Activated T-cell treated with anti-CD3 and anti-CD28 coated beads, Interleukin-2, amount 50 U/mL, for 72 hours (primary cell): ENCODE measurements around the gene DRAM1. TPM values are rescaled to one million over a fixed set of nuclear protein-coding genes. Genes with fewer than 3 reads are reported as not detected.

ENCODE experiments used
- ATAC-seq, 2 donors: fragments of 150-1000 bp; cut with Tn5 transposase; replicated peaks in 1 of 2; 2 replicates each; pipeline ENCODE4 v1.10.0; 2021; ENCODE audit warnings: moderate library complexity in 2 of 2, mild to moderate bottlenecking in 1 of 2
- DNase-seq, 2 donors: peaks; one replicate each; pipeline ENCODE4 v3.0.0; 2021 to 2022; ENCODE audit warnings: mixed read lengths in 1 of 2
- H3K27ac Mint-ChIP-seq: one replicate; pipeline ENCODE4 v1.8.0; 2022; ENCODE audit warnings: mild to moderate bottlenecking, moderate library complexity, mixed read lengths
- H3K27me3 Mint-ChIP-seq: one replicate; pipeline ENCODE4 v1.8.0; 2022; ENCODE audit warnings: low read depth, mixed read lengths
- H3K36me3 Mint-ChIP-seq, 2 donors: one replicate each; pipeline ENCODE4 v1.8.0; 2022; ENCODE audit warnings: mixed read lengths in 2 of 2, mild to moderate bottlenecking in 1 of 2; ENCODE audit not compliant: insufficient read depth in 2 of 2
- H3K4me1 Mint-ChIP-seq: one replicate; pipeline ENCODE4 v1.8.0; 2022; ENCODE audit warnings: low read depth, mixed read lengths
- H3K4me3 Mint-ChIP-seq, 2 donors: one replicate each; pipeline ENCODE4 v1.8.0; 2022; ENCODE audit warnings: mild to moderate bottlenecking in 2 of 2, mixed read lengths in 2 of 2, moderate library complexity in 2 of 2
- H3K9me3 Mint-ChIP-seq, 2 donors: one replicate each; pipeline ENCODE4 v1.8.0; 2022; ENCODE audit warnings: mixed read lengths in 2 of 2
- total RNA-seq, 2 donors: library from RNA; stranded (reverse); gene quantifications; one replicate each; pipeline ENCODE4 v1.2.3, GENCODE V29; 2022

Gene DRAM1
- total RNA-seq, 2 donors from 2014 or later: 6.4 to 9.9 TPM

GRCh38 chr12:101927036-101927435 is 49.7 kb downstream of the DRAM1 start:
- H3K4me3 Mint-ChIP-seq: no peak overlapping the region
- ATAC-seq (no peak), DNase-seq (no peak)
- H3K27ac Mint-ChIP-seq: peak overlapping the region; percentile 52
- peaks cover 25% of the 10 kb centered on the region for H3K4me1 Mint-ChIP-seq
- H3K27me3 Mint-ChIP-seq: peaks cover 28% of the 10 kb centered on the region
- peaks cover 0 to 2% of the 10 kb centered on the region in 2 donors for H3K9me3 Mint-ChIP-seq
- peaks cover 2 to 4% of the 10 kb centered on the region in 2 donors for H3K36me3 Mint-ChIP-seq

DNA sequence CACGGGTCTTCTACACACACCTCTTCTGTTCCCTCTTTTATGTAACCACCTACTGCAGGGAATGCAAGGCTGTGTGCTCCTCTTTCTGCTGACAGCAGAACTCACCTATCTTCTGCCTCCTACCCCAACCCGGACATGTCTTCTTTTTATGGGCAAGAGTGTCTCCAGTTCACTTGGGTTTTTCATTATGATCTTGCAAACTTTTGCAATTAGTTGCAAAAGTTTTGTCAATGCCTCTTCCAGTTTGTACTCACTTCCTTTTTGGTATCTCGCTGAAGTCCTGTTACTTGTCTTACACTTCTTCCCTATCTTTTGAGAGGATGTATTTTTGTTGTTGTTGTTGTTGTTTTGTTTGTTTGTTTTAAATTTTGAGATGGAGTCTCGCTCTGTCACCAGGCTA is 50.6 kb downstream of the DRAM1 start:
- Mint-ChIP-seq H3K27me3 (peaks cover 28% of the 10 kb centered on the region), H3K27ac (no peak overlapping the region), H3K4me3 (peak overlapping the region; percentile 3 to 49), H3K36me3 (peaks cover 2 to 4% of the 10 kb centered on the region in 2 donors), H3K9me3 (peaks cover 0 to 2% of the 10 kb centered on the region in 2 donors), H3K4me1 (peaks cover 26% of the 10 kb centered on the region)
- DNase-seq (no peak), ATAC-seq (peak; percentile 25 to 51)

- peak in 1 of 2 donors; percentile 14 for DNase-seq
Observed at GRCh38 chr12:101928556-101928955, 51.2 kb downstream of the DRAM1 start.

GRCh38 chr12:101929365-101930041 is 52.1 kb downstream of the DRAM1 start:
- peak overlapping the region in 1 of 2 donors; percentile 49 for H3K4me3 Mint-ChIP-seq
- H3K4me1 Mint-ChIP-seq: peaks cover 31% of the 10 kb centered on the region
- H3K9me3 Mint-ChIP-seq: no peaks in the 10 kb centered on the region
- ATAC-seq (no peak), DNase-seq (no peak)
- H3K27ac Mint-ChIP-seq: no peak overlapping the region
- peaks cover 0 to 2% of the 10 kb centered on the region in 2 donors for H3K36me3 Mint-ChIP-seq
- H3K27me3 Mint-ChIP-seq: peaks cover 28% of the 10 kb centered on the region

More at GRCh38 chr12:101928556-101928955, 51.2 kb downstream of the DRAM1 start:
- peaks cover 2 to 4% of the 10 kb centered on the region in 2 donors for H3K36me3 Mint-ChIP-seq
- H3K4me1 Mint-ChIP-seq: peaks cover 26% of the 10 kb centered on the region
- H3K4me3 Mint-ChIP-seq: peak overlapping the region; percentile 3 to 49
- H3K9me3 Mint-ChIP-seq: peaks cover 0 to 2% of the 10 kb centered on the region in 2 donors
- H3K27ac Mint-ChIP-seq: peak overlapping the region; percentile 1
- ATAC-seq: peak; percentile 64 to 74
- H3K27me3 Mint-ChIP-seq: peaks cover 28% of the 10 kb centered on the region

GRCh38 chr12:101931498-101932326 is 54.3 kb downstream of the DRAM1 start:
- Mint-ChIP-seq H3K4me1 (peaks cover 44% of the 10 kb centered on the region), H3K27me3 (peaks cover 31% of the 10 kb centered on the region), H3K27ac (peak overlapping the region; percentile 71), H3K36me3 (peaks cover 0 to 2% of the 10 kb centered on the region in 2 donors), H3K4me3 (no peak overlapping the region), H3K9me3 (no peaks in the 10 kb centered on the region)
- DNase-seq (no peak), ATAC-seq (no peak)

DNA sequence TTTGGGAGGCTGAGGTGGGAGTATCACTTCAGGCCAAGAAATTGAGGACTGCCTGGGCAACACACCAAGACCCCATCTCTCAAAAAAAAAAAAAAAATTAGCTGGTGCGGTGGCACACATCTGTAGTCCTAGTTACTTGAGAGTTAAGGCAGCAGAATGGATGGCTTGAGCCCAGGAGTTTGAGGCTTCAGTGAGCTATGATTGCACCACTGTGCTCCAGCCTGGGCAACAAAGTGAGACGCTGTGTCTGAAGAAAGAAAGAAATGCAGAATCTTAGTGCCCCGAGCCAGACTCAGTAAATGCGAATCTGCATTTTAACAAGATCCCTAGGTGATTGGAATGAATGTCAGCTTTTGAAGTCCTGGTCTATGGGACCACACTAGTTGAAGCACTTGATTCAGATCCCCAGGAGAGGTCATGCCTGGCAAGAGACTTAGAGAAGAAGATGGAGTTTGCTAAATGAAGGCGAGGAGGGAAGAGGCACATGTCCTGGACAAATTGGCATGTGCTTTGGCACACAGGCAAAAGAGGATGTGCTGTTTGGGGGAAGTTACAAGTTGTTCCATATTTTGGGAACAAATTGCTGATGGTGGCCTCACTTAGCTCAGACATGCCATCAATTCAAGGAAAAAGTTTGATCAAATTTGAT is 56.6 kb downstream of the DRAM1 start:
- ATAC-seq: no peak
- peaks cover 24% of the 10 kb centered on the region for H3K27me3 Mint-ChIP-seq

DNA sequence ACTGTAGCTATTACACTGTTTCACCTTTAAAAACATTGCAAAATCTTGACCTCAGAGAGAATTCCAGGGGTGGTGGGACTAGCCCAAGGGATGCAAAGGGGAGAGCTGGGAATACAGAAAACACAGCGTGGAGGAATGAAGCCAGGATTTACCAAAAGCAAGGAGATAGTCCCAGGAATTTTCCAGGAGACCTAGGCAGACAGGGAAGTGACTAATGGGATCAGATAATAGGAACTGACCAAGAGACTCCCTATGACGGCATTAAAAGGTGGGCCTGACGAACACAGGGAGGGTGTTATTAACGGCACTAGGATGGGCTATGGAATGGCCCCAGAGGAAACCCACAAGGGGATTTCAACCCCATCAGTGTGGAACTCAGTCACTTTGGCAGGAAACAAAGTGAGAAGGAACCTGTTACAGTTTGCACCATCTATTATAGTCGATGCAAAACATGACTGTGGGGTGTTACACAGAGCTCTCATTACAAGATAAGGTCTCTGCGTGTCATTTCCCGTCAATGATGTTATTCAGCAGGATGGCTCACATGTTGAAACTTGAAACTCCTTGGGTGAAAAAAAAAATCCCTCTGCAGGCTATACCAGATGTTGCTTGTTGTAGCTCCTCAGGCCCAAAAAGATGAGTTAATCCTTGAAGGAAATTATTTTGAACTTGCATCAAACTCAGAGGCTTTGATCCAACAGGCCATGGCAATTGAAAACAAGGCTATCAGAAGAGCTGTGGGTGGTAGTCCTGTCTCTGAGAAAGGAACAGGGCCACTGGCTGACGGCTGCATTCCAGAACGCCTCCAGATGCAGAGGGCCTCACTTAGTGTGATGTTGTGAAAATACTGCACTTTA is 58.7 kb downstream of the DRAM1 start:
- peaks cover 33% of the 10 kb centered on the region for H3K27me3 Mint-ChIP-seq
- peak overlapping the region in 1 of 2 donors; percentile 53 for H3K4me3 Mint-ChIP-seq
- ATAC-seq: peak; percentile 95 to 96
- H3K9me3 Mint-ChIP-seq: no peaks in the 10 kb centered on the region
- peak; percentile 48 to 59 for DNase-seq
- no peaks in the 10 kb centered on the region for H3K36me3 Mint-ChIP-seq
- peaks cover 33% of the 10 kb centered on the region for H3K4me1 Mint-ChIP-seq
- H3K27ac Mint-ChIP-seq: peak overlapping the region; percentile 92

More for the DNA sequence above, 56.6 kb downstream of the DRAM1 start:
- H3K9me3 Mint-ChIP-seq: no peaks in the 10 kb centered on the region
- H3K4me3 Mint-ChIP-seq: no peak overlapping the region
- peaks cover 36% of the 10 kb centered on the region for H3K4me1 Mint-ChIP-seq
- no peak for DNase-seq
- H3K36me3 Mint-ChIP-seq: peaks cover 0 to 2% of the 10 kb centered on the region in 2 donors
- H3K27ac Mint-ChIP-seq: peak overlapping the region; percentile 36

- H3K27me3 Mint-ChIP-seq: peaks cover 34% of the 10 kb centered on the region
- ATAC-seq (no peak), DNase-seq (no peak)
- H3K27ac Mint-ChIP-seq: no peak overlapping the region
- H3K36me3 Mint-ChIP-seq: no peaks in the 10 kb centered on the region
- H3K9me3 Mint-ChIP-seq: no peaks in the 10 kb centered on the region
- no peak overlapping the region for H3K4me3 Mint-ChIP-seq
- peaks cover 18% of the 10 kb centered on the region for H3K4me1 Mint-ChIP-seq
Observed at GRCh38 chr12:101939306-101939705, 61.9 kb downstream of the DRAM1 start.

- ATAC-seq (peak; percentile 32 to 35), DNase-seq (peak; percentile 54 to 70)
- H3K36me3 Mint-ChIP-seq: no peaks in the 10 kb centered on the region
- no peaks in the 10 kb centered on the region for H3K9me3 Mint-ChIP-seq
- peaks cover 18% of the 10 kb centered on the region for H3K4me1 Mint-ChIP-seq
- H3K27ac Mint-ChIP-seq: no peak overlapping the region
- peaks cover 32% of the 10 kb centered on the region for H3K27me3 Mint-ChIP-seq
- H3K4me3 Mint-ChIP-seq: no peak overlapping the region
Observed at GRCh38 chr12:101939856-101940265, 62.5 kb downstream of the DRAM1 start.

GRCh38 chr12:101940400-101940950 is 63.1 kb downstream of the DRAM1 start:
- ATAC-seq: no peak
- no peak for DNase-seq
- H3K4me1 Mint-ChIP-seq: peaks cover 15% of the 10 kb centered on the region
- H3K27me3 Mint-ChIP-seq: peaks cover 26% of the 10 kb centered on the region
- H3K27ac Mint-ChIP-seq: no peak overlapping the region
- no peak overlapping the region for H3K4me3 Mint-ChIP-seq
- no peaks in the 10 kb centered on the region for H3K36me3 Mint-ChIP-seq
- H3K9me3 Mint-ChIP-seq: no peaks in the 10 kb centered on the region

DNA sequence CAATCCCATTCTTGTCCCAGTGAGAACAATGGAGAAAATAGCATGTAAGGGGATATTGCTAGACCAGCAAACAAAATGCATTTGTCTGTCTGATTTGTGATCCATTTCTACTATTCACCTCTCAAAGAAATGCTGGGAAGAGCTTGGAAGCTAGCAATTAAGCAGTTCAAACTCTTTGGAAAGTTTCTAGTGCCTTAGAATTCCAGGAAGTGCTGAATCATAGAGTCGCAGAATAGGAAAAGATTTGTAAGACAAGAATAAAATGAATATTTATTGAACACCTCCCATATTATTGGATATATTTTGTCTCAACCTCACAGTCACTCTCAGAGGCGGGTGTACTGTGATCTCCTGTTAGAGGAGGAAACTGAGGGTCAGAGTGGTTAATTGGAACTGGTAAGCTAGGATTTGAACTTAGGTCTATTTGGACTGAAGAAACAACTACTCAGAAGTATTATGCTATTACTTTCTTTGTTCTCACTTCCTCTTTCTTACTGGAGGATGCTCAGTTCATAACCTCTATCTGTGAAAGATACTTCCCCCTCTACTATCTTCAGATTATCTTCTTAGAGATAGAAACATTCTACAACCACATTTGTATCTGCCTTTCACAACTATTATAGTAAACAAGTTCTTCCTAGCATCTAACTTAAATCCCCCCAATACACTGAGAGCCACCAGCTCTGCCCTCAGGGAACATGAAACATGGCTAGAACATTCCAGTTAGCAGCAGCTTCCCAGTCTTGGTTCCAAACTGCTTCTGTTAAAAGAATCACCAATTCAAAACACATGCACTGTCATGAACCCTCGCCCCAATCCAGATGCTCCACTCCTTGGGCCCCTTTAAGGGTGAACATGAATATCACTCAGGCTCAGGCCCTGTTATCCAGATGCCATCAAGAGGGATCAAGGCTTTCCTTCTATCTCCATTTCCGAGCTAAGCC is 64.2 kb downstream of the DRAM1 start:
- DNase-seq (no peak), ATAC-seq (no peak)
- H3K36me3 Mint-ChIP-seq: no peaks in the 10 kb centered on the region
- H3K4me1 Mint-ChIP-seq: peaks cover 6% of the 10 kb centered on the region
- H3K4me3 Mint-ChIP-seq: no peak overlapping the region
- no peak overlapping the region for H3K27ac Mint-ChIP-seq
- no peaks in the 10 kb centered on the region for H3K9me3 Mint-ChIP-seq
- H3K27me3 Mint-ChIP-seq: peaks cover 23% of the 10 kb centered on the region
